ENCODE data around the gene TNNI3K. TPM values are rescaled to one million over a fixed set of nuclear protein-coding genes. Genes with fewer than 3 reads are reported as not detected.

TNNI3K gene
- total RNA-seq, 1 donor from 2014 or later: not detected

DNA sequence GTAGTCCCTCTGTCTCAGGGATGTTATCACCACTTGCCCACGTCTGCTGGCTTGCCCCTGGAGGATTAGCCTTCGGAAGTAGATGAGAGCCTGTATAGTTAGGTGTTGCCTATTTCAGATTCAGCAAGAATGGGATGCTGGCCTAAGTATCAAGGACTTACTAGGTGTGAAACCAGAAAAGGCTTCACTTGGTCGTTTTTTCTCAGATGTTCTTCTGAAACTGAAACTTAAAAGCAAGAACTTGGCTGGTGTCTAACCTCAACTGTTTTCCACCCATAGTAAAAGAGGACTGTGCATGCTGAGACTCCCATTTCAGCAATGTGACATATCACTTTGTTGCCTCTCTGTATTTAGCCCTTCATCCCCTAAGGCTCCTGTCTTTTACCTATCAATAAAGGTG lies 344.2 kb downstream of the TNNI3K start:
- no peaks in the 10 kb centered on the region for H3K27me3 ChIP-seq
- no peaks in the 10 kb centered on the region for H3K36me3 ChIP-seq
- no peaks in the 10 kb centered on the region for H3K9me3 ChIP-seq
- no peaks in the 10 kb centered on the region for H3K4me1 ChIP-seq
- no peak for DNase-seq (ENCODE audit: extremely low spot score in 2 of 2)
- H3K27ac ChIP-seq: no peak overlapping the region
- H3K4me3 ChIP-seq: no peak overlapping the region
- intact Hi-C loops (cut with DNase I): no loop called here
- TF ChIP-seq, protein P1, sequence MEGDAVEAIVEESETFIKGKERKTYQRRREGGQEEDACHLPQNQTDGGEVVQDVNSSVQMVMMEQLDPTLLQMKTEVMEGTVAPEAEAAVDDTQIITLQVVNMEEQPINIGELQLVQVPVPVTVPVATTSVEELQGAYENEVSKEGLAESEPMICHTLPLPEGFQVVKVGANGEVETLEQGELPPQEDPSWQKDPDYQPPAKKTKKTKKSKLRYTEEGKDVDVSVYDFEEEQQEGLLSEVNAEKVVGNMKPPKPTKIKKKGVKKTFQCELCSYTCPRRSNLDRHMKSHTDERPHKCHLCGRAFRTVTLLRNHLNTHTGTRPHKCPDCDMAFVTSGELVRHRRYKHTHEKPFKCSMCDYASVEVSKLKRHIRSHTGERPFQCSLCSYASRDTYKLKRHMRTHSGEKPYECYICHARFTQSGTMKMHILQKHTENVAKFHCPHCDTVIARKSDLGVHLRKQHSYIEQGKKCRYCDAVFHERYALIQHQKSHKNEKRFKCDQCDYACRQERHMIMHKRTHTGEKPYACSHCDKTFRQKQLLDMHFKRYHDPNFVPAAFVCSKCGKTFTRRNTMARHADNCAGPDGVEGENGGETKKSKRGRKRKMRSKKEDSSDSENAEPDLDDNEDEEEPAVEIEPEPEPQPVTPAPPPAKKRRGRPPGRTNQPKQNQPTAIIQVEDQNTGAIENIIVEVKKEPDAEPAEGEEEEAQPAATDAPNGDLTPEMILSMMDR (IDR thresholded peaks at IDR 0.05): no peak
- TF ChIP-seq POLR2A (IDR thresholded peaks at IDR 0.05): no peak
- no peak for TF ChIP-seq POLR2AphosphoS5 (IDR thresholded peaks at IDR 0.05; ENCODE audit: insufficient read depth in 1 of 2, low read depth in 1 of 2)

DNA sequence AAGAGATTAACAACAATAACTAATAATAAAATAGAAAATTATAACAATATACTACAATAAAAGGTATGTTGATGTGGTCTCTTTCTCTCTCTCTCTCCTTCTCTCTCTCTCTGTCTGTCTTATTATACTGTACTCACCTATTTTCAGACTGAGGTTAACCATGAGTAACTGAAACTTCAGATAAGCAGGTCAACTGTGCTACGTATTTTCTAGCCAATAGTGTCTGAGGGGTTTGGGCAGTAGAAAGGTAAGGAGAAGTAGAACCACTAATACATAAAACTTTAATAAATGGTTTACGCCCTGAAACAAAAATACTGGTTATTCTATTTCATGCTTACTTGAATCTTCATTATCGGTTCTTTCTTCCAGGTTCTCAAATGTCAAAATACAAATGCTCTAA lies 348.2 kb downstream of the TNNI3K start:
- Histone ChIP-seq H3K4me1 (no peaks in the 10 kb centered on the region), H3K27me3 (no peaks in the 10 kb centered on the region), H3K9me3 (no peaks in the 10 kb centered on the region), H3K4me3 (no peak overlapping the region), H3K36me3 (no peaks in the 10 kb centered on the region), H3K27ac (no peak overlapping the region)
- no peak for DNase-seq (ENCODE audit: extremely low spot score in 2 of 2)
- intact Hi-C loops (cut with DNase I): no loop called here
- TF ChIP-seq POLR2AphosphoS5 (IDR thresholded peaks at IDR 0.05; ENCODE audit: insufficient read depth in 1 of 2, low read depth in 1 of 2): no peak
- TF ChIP-seq POLR2A (IDR thresholded peaks at IDR 0.05): no peak
- TF ChIP-seq, protein P1 (IDR thresholded peaks at IDR 0.05): no peak

DNA sequence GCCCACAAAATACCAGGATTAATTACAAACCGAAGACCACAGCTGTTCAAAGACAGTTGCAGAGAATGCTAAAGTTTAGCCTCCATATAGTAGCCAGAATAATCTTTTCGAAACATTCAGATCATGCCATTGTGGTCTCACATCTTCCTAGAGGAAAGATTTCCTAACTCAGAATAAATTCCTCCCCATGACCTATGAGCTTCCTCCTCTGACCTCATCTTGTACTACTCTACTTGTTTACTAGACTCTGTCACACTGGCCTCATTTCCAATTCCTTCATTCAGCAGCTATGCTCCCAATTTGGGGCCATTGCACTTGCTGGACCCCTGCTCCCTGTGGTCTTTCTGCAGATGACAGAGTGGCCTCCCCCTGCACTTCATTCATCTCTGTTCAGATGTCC lies 349.0 kb downstream of the TNNI3K start:
- no peaks in the 10 kb centered on the region for H3K9me3 ChIP-seq
- H3K36me3 ChIP-seq: no peaks in the 10 kb centered on the region
- intact Hi-C loops (cut with DNase I): no loop called here
- no peak overlapping the region for H3K27ac ChIP-seq
- H3K27me3 ChIP-seq: no peaks in the 10 kb centered on the region
- no peaks in the 10 kb centered on the region for H3K4me1 ChIP-seq
- H3K4me3 ChIP-seq: no peak overlapping the region
- TF ChIP-seq, protein P1 (IDR thresholded peaks at IDR 0.05): no peak
- TF ChIP-seq POLR2AphosphoS5 (IDR thresholded peaks at IDR 0.05; ENCODE audit: insufficient read depth in 1 of 2, low read depth in 1 of 2) (no peak), POLR2A (IDR thresholded peaks at IDR 0.05) (no peak)
- DNase-seq (ENCODE audit: extremely low spot score in 2 of 2): no peak

DNA sequence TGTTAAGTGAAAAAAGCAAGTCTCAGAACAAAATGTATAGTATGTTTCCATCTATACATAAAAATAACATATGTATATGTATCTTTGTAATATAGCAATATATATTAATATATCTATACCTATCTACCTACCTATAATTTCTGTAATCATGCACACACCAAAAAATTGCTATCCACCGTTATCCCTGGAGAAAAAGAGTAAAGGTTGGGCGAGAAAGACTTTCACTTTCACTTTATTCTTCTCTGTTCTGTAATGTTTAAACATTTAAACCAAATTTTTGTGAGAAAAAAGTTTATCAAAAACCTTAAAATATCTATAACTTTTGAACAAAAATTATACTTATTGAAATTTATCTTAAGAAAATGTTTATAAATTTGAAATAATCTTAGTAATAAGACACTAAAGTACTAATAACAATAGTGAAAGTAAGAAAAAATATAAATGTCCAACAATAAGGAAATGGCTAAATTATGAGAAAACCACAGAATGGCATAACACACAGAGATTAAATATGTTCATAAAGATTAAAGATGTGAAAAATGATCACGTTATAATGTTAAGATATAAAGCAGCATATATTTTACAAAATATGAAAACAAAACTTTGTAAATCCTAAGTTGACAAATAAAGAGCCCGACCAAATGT lies 351.2 kb downstream of the TNNI3K start:
- Histone ChIP-seq H3K27me3 (no peaks in the 10 kb centered on the region), H3K9me3 (no peaks in the 10 kb centered on the region), H3K27ac (no peak overlapping the region), H3K36me3 (no peaks in the 10 kb centered on the region), H3K4me1 (no peaks in the 10 kb centered on the region), H3K4me3 (no peak overlapping the region)
- intact Hi-C loops (cut with DNase I): no loop called here
- no peak for DNase-seq (ENCODE audit: extremely low spot score in 2 of 2)
- TF ChIP-seq, protein P1 (IDR thresholded peaks at IDR 0.05): no peak
- TF ChIP-seq POLR2A (IDR thresholded peaks at IDR 0.05) (no peak), POLR2AphosphoS5 (IDR thresholded peaks at IDR 0.05; ENCODE audit: insufficient read depth in 1 of 2, low read depth in 1 of 2) (no peak)

DNA sequence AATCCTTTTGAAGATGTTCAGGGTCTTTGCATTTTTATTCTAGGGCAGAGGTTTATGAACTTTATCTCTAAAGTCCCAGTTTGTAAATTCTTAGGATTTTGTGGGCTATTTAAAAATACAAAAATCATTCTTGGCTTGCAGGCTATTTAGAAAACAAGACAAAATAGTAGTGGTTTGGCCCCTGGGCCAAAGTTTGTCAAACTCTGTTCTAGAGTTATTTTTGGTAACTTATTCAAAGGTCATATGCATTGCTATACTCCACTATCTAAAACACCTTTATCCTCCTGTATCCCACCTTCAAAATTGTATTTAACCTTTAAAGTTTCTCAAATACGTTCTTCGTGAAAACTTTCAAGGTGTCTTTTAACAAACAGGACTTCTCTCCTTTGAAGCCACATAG lies 352.7 kb downstream of the TNNI3K start:
- DNase-seq (ENCODE audit: extremely low spot score in 2 of 2): no peak
- H3K27me3 ChIP-seq: no peaks in the 10 kb centered on the region
- intact Hi-C loops (cut with DNase I): no loop called here
- H3K27ac ChIP-seq: no peak overlapping the region
- no peaks in the 10 kb centered on the region for H3K4me1 ChIP-seq
- no peaks in the 10 kb centered on the region for H3K36me3 ChIP-seq
- no peaks in the 10 kb centered on the region for H3K9me3 ChIP-seq
- no peak overlapping the region for H3K4me3 ChIP-seq
- TF ChIP-seq POLR2A (IDR thresholded peaks at IDR 0.05): no peak
- TF ChIP-seq POLR2AphosphoS5 (IDR thresholded peaks at IDR 0.05; ENCODE audit: insufficient read depth in 1 of 2, low read depth in 1 of 2): no peak
- TF ChIP-seq, protein P1 (IDR thresholded peaks at IDR 0.05): no peak
